ENCODE measurements around the gene DVL3.

GRCh38 chr3:184110316-184110725, 44.9 kb upstream of the DVL3 start:
- TF ChIP-seq, protein P1, sequence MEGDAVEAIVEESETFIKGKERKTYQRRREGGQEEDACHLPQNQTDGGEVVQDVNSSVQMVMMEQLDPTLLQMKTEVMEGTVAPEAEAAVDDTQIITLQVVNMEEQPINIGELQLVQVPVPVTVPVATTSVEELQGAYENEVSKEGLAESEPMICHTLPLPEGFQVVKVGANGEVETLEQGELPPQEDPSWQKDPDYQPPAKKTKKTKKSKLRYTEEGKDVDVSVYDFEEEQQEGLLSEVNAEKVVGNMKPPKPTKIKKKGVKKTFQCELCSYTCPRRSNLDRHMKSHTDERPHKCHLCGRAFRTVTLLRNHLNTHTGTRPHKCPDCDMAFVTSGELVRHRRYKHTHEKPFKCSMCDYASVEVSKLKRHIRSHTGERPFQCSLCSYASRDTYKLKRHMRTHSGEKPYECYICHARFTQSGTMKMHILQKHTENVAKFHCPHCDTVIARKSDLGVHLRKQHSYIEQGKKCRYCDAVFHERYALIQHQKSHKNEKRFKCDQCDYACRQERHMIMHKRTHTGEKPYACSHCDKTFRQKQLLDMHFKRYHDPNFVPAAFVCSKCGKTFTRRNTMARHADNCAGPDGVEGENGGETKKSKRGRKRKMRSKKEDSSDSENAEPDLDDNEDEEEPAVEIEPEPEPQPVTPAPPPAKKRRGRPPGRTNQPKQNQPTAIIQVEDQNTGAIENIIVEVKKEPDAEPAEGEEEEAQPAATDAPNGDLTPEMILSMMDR (IDR thresholded peaks at IDR 0.05): no peak
- TF ChIP-seq EP300 (IDR thresholded peaks at IDR 0.05) (no peak), POLR2A (IDR thresholded peaks at IDR 0.05) (no peak)
